GM23338 (cell line): ENCODE data around the gene LRRFIP1. TPM values are rescaled to one million over a fixed set of nuclear protein-coding genes. Genes with fewer than 3 reads are reported as not detected.

Experiments
- ATAC-seq: fragments of 200-7000 bp; cut with Tn5 transposase; 3 replicates; pipeline ENCODE4 v1.9.1; 2020
- DNase-seq: peaks from one replicate; pipeline ENCODE4 v3.0.0-alpha.2; 2015; ENCODE audit warnings: low spot score
- H2AFZ ChIP-seq: fragments of 200-600 bp; sonication (generic); 2 replicates; pipeline ENCODE4 v1.8.0; 2016; ENCODE audit warnings: antibody characterized with exemption, mild to moderate bottlenecking, moderate library complexity
- H3F3A ChIP-seq: fragments of 200-600 bp; sonication (generic); replicated peaks from 2 replicates; pipeline ENCODE4 v1.8.0; 2017; ENCODE audit warnings: antibody characterized with exemption, mixed run types, low read depth
- H3K27ac ChIP-seq: fragments of 200-600 bp; sonication (generic); 2 replicates; pipeline ENCODE4 v1.6.1; 2016; ENCODE audit warnings: low read depth
- H3K27me3 ChIP-seq: fragments of 200-600 bp; sonication (generic); 2 replicates; pipeline ENCODE4 v1.8.0; 2016; ENCODE audit warnings: mild to moderate bottlenecking, mixed run types, moderate library complexity; ENCODE audit not compliant: insufficient read depth
- H3K36me3 ChIP-seq: fragments of 200-600 bp; sonication (generic); 2 replicates; pipeline ENCODE4 v1.8.0; 2016; ENCODE audit warnings: mild to moderate bottlenecking; ENCODE audit not compliant: insufficient read depth
- H3K4me1 ChIP-seq: fragments of 200-600 bp; sonication (generic); 2 replicates; pipeline ENCODE4 v1.8.0; 2016; ENCODE audit warnings: mild to moderate bottlenecking, moderate library complexity; ENCODE audit not compliant: insufficient read depth
- H3K4me2 ChIP-seq: fragments of 200-600 bp; sonication (generic); 2 replicates; pipeline ENCODE4 v1.7.1; 2017; ENCODE audit warnings: mixed run types
- H3K4me3 ChIP-seq: fragments of 200-600 bp; sonication (generic); 2 replicates; pipeline ENCODE4 v1.6.1; 2016; ENCODE audit warnings: mixed run types
- H3K79me2 ChIP-seq: fragments of 200-600 bp; sonication (generic); replicated peaks from 2 replicates; pipeline ENCODE4 v1.8.0; 2017; ENCODE audit warnings: mild to moderate bottlenecking; ENCODE audit not compliant: insufficient read depth
- H3K9me2 ChIP-seq: fragments of 200-600 bp; sonication (generic); 2 replicates; pipeline ENCODE4 v1.8.0; 2017; ENCODE audit not compliant: insufficient read depth
- H4K20me1 ChIP-seq: fragments of 200-600 bp; sonication (generic); replicated peaks from 2 replicates; pipeline ENCODE4 v1.8.0; 2017; ENCODE audit warnings: mild to moderate bottlenecking; ENCODE audit not compliant: insufficient read depth
- H3K27ac Mint-ChIP-seq: 2 replicates; pipeline ENCODE4 v1.8.0; 2020; ENCODE audit warnings: inconsistent platforms, mild to moderate bottlenecking, moderate library complexity, mixed read lengths
- H3K27me3 Mint-ChIP-seq: 3 replicates; pipeline ENCODE4 v1.8.0; 2022; ENCODE audit warnings: low read depth, mild to moderate bottlenecking, moderate library complexity, mixed read lengths, inconsistent platforms; ENCODE audit not compliant: insufficient read depth, poor library complexity
- H3K36me3 Mint-ChIP-seq: 3 replicates; pipeline ENCODE4 v1.8.0; 2021; ENCODE audit warnings: low read depth, mild to moderate bottlenecking, inconsistent platforms, moderate library complexity, mixed read lengths
- H3K4me1 Mint-ChIP-seq: 3 replicates; pipeline ENCODE4 v1.8.0; 2020; ENCODE audit warnings: mild to moderate bottlenecking, inconsistent platforms, mixed read lengths
- H3K4me3 Mint-ChIP-seq: 3 replicates; pipeline ENCODE4 v1.8.0; 2021; ENCODE audit warnings: moderate library complexity, mild to moderate bottlenecking, inconsistent platforms, mixed read lengths
- H3K9me3 Mint-ChIP-seq: 3 replicates; pipeline ENCODE4 v1.8.0; 2020; ENCODE audit warnings: moderate library complexity, mild to moderate bottlenecking, inconsistent platforms, mixed read lengths
- CREB1 ChIP-seq: fragments of 250-450 bp; sonication (Bioruptor Pico); IDR thresholded peaks from 2 replicates; pipeline ENCODE4 v1.5.0; 2020; ENCODE audit warnings: low read depth, mild to moderate bottlenecking, moderate library complexity
- EZH2 ChIP-seq: fragments of 200-600 bp; sonication (generic); IDR thresholded peaks from one replicate; pipeline ENCODE4 v1.8.0; 2017; ENCODE audit warnings: antibody characterized with exemption, mild to moderate bottlenecking, low read depth; ENCODE audit not compliant: unreplicated experiment
- EZH2phosphoT487 ChIP-seq: fragments of 200-600 bp; sonication (generic); IDR thresholded peaks from one replicate; pipeline ENCODE4 v1.8.1; 2018; ENCODE audit warnings: antibody characterized with exemption; ENCODE audit not compliant: unreplicated experiment
- JUNB ChIP-seq: IDR thresholded peaks from one replicate; pipeline ENCODE4 v1.6.1; 2016; ENCODE audit warnings: antibody characterized with exemption; ENCODE audit not compliant: unreplicated experiment
- NANOG ChIP-seq: IDR thresholded peaks from 2 replicates; pipeline ENCODE4 v1.6.1; 2016; ENCODE audit warnings: antibody characterized with exemption, borderline replicate concordance
- POLR2AphosphoS5 ChIP-seq: IDR thresholded peaks from 2 replicates; pipeline ENCODE4 v1.6.1; 2016; ENCODE audit warnings: antibody characterized with exemption, low read depth
- STAT1 ChIP-seq: IDR thresholded peaks from one replicate; pipeline ENCODE4 v1.6.1; 2016; ENCODE audit warnings: antibody characterized with exemption; ENCODE audit not compliant: unreplicated experiment
- ZNF114 ChIP-seq: fragments of 250-450 bp; sonication (Bioruptor Pico); IDR thresholded peaks from 2 replicates; pipeline ENCODE4 v1.5.0; 2020; ENCODE audit warnings: mild to moderate bottlenecking, moderate library complexity
- ZNF331 ChIP-seq: fragments of 250-450 bp; sonication (Bioruptor Pico); IDR thresholded peaks from 2 replicates; pipeline ENCODE4 v1.5.0; 2020; ENCODE audit warnings: low read depth, mild to moderate bottlenecking, moderate library complexity
- polyA plus RNA-seq: library from polyadenylated mRNA; unstranded; fragments of >200 nt; fragmentation: Nextera tagmentation; extraction: Ambion mirVana; gene quantifications from 2 replicates; pipeline ENCODE4 v1.2.1, GENCODE V29; 2016
- total RNA-seq: library from RNA; depleted of rRNA; stranded (reverse); fragments of >200 nt; shearing (Covaris generic); gene quantifications from 2 replicates; pipeline ENCODE4 v1.2.3, GENCODE V29; 2014
- TF ChIP-seq, protein P1 (sequence below): IDR thresholded peaks from 2 replicates; pipeline ENCODE4 v1.6.1; 2016; ENCODE audit warnings: antibody characterized with exemption
- TF ChIP-seq, protein P2 (sequence below): IDR thresholded peaks from one replicate; pipeline ENCODE4 v1.6.1; 2018; ENCODE audit warnings: antibody characterized with exemption; ENCODE audit not compliant: unreplicated experiment
- TF ChIP-seq, protein P3 (sequence below): fragments of 250-450 bp; sonication (Bioruptor Pico); IDR thresholded peaks from 2 replicates; pipeline ENCODE4 v1.5.0; 2020; ENCODE audit warnings: mild to moderate bottlenecking, moderate library complexity
- TF ChIP-seq, protein P4 (sequence below), 2 experiments: fragments of 200-600 bp in 1 of 2; sonication (generic) in 1 of 2; conservative IDR thresholded peaks; 2 replicates each; pipeline versions ENCODE4 v1.5.1 to v1.6.1; 2016 to 2017; ENCODE audit warnings: antibody characterized with exemption in 2 of 2, low read depth in 2 of 2, mild to moderate bottlenecking in 2 of 2, moderate library complexity in 1 of 2

LRRFIP1 gene
- total and polyA plus RNA-seq, 2 experiments from 2014 or later, result 59.6 to 178 TPM

DNA sequence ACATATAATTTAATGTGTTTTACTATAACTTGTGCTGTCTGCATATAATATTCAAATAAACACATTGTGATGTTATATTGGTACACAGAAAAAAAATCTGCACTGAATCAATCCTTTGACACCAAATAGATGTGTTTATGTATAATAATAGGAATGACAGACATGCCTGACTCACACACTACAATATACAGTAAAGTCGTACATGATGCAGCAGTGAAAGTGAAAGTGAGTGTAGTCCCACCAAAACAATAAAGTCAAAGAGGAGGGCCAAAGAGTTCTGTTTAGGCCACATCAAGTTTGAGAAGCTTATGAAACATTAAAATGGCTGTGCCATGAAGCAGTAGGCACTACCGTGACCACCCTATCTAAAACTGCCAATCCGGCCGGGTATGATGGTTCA lies 163.0 kb downstream of the LRRFIP1 start:
- no peak overlapping the region for H2AFZ ChIP-seq
- TF ChIP-seq, protein P1, sequence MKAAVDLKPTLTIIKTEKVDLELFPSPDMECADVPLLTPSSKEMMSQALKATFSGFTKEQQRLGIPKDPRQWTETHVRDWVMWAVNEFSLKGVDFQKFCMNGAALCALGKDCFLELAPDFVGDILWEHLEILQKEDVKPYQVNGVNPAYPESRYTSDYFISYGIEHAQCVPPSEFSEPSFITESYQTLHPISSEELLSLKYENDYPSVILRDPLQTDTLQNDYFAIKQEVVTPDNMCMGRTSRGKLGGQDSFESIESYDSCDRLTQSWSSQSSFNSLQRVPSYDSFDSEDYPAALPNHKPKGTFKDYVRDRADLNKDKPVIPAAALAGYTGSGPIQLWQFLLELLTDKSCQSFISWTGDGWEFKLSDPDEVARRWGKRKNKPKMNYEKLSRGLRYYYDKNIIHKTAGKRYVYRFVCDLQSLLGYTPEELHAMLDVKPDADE, result no peak
- no peak for TF ChIP-seq STAT1
- TF ChIP-seq, protein P2, sequence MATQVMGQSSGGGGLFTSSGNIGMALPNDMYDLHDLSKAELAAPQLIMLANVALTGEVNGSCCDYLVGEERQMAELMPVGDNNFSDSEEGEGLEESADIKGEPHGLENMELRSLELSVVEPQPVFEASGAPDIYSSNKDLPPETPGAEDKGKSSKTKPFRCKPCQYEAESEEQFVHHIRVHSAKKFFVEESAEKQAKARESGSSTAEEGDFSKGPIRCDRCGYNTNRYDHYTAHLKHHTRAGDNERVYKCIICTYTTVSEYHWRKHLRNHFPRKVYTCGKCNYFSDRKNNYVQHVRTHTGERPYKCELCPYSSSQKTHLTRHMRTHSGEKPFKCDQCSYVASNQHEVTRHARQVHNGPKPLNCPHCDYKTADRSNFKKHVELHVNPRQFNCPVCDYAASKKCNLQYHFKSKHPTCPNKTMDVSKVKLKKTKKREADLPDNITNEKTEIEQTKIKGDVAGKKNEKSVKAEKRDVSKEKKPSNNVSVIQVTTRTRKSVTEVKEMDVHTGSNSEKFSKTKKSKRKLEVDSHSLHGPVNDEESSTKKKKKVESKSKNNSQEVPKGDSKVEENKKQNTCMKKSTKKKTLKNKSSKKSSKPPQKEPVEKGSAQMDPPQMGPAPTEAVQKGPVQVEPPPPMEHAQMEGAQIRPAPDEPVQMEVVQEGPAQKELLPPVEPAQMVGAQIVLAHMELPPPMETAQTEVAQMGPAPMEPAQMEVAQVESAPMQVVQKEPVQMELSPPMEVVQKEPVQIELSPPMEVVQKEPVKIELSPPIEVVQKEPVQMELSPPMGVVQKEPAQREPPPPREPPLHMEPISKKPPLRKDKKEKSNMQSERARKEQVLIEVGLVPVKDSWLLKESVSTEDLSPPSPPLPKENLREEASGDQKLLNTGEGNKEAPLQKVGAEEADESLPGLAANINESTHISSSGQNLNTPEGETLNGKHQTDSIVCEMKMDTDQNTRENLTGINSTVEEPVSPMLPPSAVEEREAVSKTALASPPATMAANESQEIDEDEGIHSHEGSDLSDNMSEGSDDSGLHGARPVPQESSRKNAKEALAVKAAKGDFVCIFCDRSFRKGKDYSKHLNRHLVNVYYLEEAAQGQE, result no peak
- no peak for TF ChIP-seq EZH2phosphoT487
- TF ChIP-seq, protein P3, sequence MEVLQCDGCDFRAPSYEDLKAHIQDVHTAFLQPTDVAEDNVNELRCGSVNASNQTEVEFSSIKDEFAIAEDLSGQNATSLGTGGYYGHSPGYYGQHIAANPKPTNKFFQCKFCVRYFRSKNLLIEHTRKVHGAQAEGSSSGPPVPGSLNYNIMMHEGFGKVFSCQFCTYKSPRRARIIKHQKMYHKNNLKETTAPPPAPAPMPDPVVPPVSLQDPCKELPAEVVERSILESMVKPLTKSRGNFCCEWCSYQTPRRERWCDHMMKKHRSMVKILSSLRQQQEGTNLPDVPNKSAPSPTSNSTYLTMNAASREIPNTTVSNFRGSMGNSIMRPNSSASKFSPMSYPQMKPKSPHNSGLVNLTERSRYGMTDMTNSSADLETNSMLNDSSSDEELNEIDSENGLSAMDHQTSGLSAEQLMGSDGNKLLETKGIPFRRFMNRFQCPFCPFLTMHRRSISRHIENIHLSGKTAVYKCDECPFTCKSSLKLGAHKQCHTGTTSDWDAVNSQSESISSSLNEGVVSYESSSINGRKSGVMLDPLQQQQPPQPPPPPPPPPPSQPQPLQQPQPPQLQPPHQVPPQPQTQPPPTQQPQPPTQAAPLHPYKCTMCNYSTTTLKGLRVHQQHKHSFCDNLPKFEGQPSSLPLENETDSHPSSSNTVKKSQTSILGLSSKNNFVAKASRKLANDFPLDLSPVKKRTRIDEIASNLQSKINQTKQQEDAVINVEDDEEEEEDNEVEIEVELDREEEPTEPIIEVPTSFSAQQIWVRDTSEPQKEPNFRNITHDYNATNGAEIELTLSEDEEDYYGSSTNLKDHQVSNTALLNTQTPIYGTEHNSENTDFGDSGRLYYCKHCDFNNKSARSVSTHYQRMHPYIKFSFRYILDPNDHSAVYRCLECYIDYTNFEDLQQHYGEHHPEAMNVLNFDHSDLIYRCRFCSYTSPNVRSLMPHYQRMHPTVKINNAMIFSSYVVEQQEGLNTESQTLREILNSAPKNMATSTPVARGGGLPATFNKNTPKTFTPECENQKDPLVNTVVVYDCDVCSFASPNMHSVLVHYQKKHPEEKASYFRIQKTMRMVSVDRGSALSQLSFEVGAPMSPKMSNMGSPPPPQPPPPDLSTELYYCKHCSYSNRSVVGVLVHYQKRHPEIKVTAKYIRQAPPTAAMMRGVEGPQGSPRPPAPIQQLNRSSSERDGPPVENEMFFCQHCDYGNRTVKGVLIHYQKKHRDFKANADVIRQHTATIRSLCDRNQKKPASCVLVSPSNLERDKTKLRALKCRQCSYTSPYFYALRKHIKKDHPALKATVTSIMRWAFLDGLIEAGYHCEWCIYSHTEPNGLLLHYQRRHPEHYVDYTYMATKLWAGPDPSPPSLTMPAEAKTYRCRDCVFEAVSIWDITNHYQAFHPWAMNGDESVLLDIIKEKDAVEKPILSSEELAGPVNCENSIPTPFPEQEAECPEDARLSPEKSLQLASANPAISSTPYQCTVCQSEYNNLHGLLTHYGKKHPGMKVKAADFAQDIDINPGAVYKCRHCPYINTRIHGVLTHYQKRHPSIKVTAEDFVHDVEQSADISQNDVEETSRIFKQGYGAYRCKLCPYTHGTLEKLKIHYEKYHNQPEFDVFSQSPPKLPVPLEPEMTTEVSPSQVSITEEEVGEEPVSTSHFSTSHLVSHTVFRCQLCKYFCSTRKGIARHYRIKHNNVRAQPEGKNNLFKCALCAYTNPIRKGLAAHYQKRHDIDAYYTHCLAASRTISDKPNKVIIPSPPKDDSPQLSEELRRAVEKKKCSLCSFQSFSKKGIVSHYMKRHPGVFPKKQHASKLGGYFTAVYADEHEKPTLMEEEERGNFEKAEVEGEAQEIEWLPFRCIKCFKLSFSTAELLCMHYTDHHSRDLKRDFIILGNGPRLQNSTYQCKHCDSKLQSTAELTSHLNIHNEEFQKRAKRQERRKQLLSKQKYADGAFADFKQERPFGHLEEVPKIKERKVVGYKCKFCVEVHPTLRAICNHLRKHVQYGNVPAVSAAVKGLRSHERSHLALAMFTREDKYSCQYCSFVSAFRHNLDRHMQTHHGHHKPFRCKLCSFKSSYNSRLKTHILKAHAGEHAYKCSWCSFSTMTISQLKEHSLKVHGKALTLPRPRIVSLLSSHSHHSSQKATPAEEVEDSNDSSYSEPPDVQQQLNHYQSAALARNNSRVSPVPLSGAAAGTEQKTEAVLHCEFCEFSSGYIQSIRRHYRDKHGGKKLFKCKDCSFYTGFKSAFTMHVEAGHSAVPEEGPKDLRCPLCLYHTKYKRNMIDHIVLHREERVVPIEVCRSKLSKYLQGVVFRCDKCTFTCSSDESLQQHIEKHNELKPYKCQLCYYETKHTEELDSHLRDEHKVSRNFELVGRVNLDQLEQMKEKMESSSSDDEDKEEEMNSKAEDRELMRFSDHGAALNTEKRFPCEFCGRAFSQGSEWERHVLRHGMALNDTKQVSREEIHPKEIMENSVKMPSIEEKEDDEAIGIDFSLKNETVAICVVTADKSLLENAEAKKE (CRISPR knock-in tag), result no peak
- TF ChIP-seq ZNF114 (CRISPR knock-in tag), result no peak
- TF ChIP-seq NANOG, result no peak
- TF ChIP-seq JUNB, result no peak
- no peak for TF ChIP-seq CREB1 (CRISPR knock-in tag)
- TF ChIP-seq EZH2, result no peak
- TF ChIP-seq POLR2AphosphoS5, result no peak
- no peak for TF ChIP-seq ZNF331
- TF ChIP-seq, protein P4, sequence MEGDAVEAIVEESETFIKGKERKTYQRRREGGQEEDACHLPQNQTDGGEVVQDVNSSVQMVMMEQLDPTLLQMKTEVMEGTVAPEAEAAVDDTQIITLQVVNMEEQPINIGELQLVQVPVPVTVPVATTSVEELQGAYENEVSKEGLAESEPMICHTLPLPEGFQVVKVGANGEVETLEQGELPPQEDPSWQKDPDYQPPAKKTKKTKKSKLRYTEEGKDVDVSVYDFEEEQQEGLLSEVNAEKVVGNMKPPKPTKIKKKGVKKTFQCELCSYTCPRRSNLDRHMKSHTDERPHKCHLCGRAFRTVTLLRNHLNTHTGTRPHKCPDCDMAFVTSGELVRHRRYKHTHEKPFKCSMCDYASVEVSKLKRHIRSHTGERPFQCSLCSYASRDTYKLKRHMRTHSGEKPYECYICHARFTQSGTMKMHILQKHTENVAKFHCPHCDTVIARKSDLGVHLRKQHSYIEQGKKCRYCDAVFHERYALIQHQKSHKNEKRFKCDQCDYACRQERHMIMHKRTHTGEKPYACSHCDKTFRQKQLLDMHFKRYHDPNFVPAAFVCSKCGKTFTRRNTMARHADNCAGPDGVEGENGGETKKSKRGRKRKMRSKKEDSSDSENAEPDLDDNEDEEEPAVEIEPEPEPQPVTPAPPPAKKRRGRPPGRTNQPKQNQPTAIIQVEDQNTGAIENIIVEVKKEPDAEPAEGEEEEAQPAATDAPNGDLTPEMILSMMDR (conservative IDR thresholded peaks at IDR 0.05; ENCODE audit: low read depth in 2 of 2), result no peak
- peaks cover 24% of the 10 kb centered on the region for H3K9me3 Mint-ChIP-seq
- H3K4me1 Mint-ChIP-seq, result no peaks in the 10 kb centered on the region
- no peak overlapping the region for H3K4me3 ChIP-seq
- peaks cover 23% of the 10 kb centered on the region for H3K36me3 Mint-ChIP-seq
- no peaks in the 10 kb centered on the region for H3K79me2 ChIP-seq
- H3K4me1 ChIP-seq, result no peaks in the 10 kb centered on the region
- H3K27ac ChIP-seq, result no peak overlapping the region
- H3K36me3 ChIP-seq, result 0 out of 2 replicates have a peak, but pooled peaks cover 3% of the 10 kb centered on the region
- no peak overlapping the region for H3K4me2 ChIP-seq
- H3K9me2 ChIP-seq, result no peaks in the 10 kb centered on the region
- H3K4me3 Mint-ChIP-seq, result no peak overlapping the region
- ATAC-seq, result no peak
- no peaks in the 10 kb centered on the region for H3F3A ChIP-seq
- no peaks in the 10 kb centered on the region for H4K20me1 ChIP-seq
- peaks cover 2% of the 10 kb centered on the region for H3K27me3 Mint-ChIP-seq
- DNase-seq, result no peak
- H3K27ac Mint-ChIP-seq, result no peak overlapping the region
- H3K27me3 ChIP-seq, result no peaks in the 10 kb centered on the region
